ENCODE data around the gene XG.
"Not testable (repeated sequence)": the region's sequence is repeated elsewhere in the genome, so short reads cannot be mapped to it uniquely, and the experiment has no call there.

Gene XG

GRCh38 chrX:2785538-2785937 lies 33.7 kb downstream of the XG start:
- H3K4me3 ChIP-seq (ENCODE audit: low read depth, low read length): no peak overlapping the region
- TF ChIP-seq, protein P1, sequence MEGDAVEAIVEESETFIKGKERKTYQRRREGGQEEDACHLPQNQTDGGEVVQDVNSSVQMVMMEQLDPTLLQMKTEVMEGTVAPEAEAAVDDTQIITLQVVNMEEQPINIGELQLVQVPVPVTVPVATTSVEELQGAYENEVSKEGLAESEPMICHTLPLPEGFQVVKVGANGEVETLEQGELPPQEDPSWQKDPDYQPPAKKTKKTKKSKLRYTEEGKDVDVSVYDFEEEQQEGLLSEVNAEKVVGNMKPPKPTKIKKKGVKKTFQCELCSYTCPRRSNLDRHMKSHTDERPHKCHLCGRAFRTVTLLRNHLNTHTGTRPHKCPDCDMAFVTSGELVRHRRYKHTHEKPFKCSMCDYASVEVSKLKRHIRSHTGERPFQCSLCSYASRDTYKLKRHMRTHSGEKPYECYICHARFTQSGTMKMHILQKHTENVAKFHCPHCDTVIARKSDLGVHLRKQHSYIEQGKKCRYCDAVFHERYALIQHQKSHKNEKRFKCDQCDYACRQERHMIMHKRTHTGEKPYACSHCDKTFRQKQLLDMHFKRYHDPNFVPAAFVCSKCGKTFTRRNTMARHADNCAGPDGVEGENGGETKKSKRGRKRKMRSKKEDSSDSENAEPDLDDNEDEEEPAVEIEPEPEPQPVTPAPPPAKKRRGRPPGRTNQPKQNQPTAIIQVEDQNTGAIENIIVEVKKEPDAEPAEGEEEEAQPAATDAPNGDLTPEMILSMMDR (IDR thresholded peaks at IDR 0.05; ENCODE audit: low read depth, low read length): no peak

DNA sequence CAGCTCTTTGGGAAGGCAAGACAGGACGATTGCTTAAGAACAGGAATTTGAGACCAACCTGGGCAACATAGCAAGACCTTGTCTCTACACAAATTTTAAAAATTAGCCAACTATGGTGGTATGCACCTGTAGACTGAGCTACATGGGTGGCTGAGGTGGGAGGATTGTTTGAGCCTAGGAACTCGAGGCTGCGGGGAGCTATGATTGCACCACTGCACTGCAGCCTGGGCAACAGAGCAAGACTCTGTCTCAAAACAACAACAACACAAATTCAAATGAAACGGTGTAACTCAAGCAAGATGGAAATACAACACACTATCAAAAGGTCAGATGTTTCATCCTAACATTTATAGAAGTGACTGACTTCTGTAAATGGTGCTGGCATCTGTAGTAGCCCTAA lies 37.1 kb downstream of the XG start:
- H3K4me3 ChIP-seq (ENCODE audit: low read depth, low read length): no peak overlapping the region
- TF ChIP-seq, protein P1 (IDR thresholded peaks at IDR 0.05; ENCODE audit: low read depth, low read length): no peak

- TF ChIP-seq, protein P1 (IDR thresholded peaks at IDR 0.05; ENCODE audit: low read depth, low read length): no peak
- H3K4me3 ChIP-seq (ENCODE audit: low read depth, low read length): no peak overlapping the region
Observed at GRCh38 chrX:2789569-2789968, 37.7 kb downstream of the XG start.

DNA sequence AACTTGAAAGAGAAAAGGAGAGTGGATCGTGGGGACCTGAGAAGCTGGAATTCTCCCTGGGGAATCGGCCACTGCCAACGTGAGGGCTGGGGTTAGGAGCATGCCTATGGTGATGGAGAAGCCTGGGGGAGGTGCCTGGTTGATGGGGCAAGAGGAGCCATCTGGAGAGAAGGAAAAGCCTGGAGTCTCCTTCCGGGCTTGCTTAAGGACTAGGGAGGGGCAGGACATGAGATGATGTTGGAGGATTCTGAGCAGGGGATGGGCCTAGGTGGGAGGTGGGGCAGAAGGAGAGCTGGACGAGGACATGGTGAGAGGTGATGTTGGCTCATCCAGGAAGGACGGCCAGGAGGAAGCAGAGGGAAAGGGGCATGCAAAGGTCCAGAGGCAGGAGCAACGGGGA lies 41.9 kb downstream of the XG start:
- TF ChIP-seq, protein P1 (IDR thresholded peaks at IDR 0.05; ENCODE audit: low read depth, low read length): no peak

DNA sequence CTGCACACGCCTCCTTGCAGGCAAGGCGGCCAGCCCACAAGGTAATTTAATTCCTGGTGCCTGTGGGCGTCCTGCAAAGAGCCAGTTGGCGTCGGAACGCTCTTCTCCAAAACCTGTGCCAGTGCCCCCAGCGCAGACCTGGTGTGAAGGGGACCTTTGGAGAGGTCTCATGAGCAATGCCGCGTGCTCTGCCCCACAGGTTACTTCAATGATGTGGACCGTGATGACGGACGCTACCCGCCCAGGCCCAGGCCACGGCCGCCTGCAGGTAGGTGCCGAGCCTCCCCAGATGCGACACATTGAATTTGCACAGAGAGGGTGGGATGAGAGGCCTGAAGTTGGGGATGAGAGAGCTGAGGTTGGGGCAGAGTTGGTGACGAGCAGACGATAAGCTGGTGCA lies 42.5 kb downstream of the XG start:
- no peak overlapping the region for H3K4me3 ChIP-seq (ENCODE audit: low read depth, low read length)
- TF ChIP-seq, protein P1 (IDR thresholded peaks at IDR 0.05; ENCODE audit: low read depth, low read length): no peak

More for the DNA sequence above, 41.9 kb downstream of the XG start:
- no peak overlapping the region for H3K4me3 ChIP-seq (ENCODE audit: low read depth, low read length)

GRCh38 chrX:2796808-2797207 lies 45.0 kb downstream of the XG start:
- not testable (repeated sequence) for H3K4me3 ChIP-seq (ENCODE audit: low read depth, low read length)

DNA sequence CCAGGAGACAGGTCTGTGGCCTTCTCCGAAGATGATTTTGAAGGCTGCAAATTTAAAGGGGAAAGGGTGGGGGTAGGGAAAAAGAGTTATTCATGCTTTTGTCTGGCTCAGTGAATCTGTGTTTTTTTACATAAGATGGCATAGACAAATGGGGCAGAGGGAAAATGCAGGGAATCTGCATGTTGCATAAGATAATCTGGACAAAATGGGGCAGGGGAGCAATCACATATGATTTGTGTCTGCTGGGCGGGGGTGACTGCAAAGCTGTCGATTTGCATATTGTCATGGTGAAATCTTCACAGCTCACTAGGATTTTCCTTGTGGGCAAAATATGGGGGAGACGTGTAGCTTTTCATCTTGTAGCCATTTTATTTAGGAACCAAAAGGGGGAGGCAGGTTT lies 47.5 kb downstream of the XG start:
- no peak overlapping the region for H3K4me3 ChIP-seq (ENCODE audit: low read depth, low read length)
- TF ChIP-seq, protein P1 (IDR thresholded peaks at IDR 0.05; ENCODE audit: low read depth, low read length): no peak

- H3K4me3 ChIP-seq (ENCODE audit: low read depth, low read length): not testable (repeated sequence)
Observed at GRCh38 chrX:2799980-2800379, 48.1 kb downstream of the XG start.
